H1 (cell line): ENCODE data around the gene TBC1D2B. TPM values are rescaled to one million over a fixed set of nuclear protein-coding genes. Genes with fewer than 3 reads are reported as not detected.

ENCODE experiments used
- CTCF ChIA-PET: fragments of 300-600 bp; sonication (Branson Sonifier 250); formaldehyde crosslinking; loops from one replicate; lab custom pipeline; 2021; ENCODE audit not compliant: partially characterized antibody; lab: Charles Lee
- POLR2A ChIA-PET: fragments of 300-600 bp; sonication (Branson Sonifier 250); formaldehyde crosslinking; loops from one replicate; lab custom pipeline; 2021; ENCODE audit warnings: inconsistent platforms; ENCODE audit not compliant: partially characterized antibody; lab: Charles Lee
- DNase-seq, 2 experiments: peaks; one replicate each; pipeline versions ENCODE4 v3.0.0 to v3.0.0-alpha.2; 2010 to 2022; ENCODE audit warnings: low spot score in 2 of 2, low read depth in 1 of 2, mixed read lengths in 1 of 2
- FAIRE-seq: peaks from 2 replicates; lab custom pipeline; 2011; peaks lifted over from hg19 to GRCh38; lab: Jason Lieb, UNC
- H2AFZ ChIP-seq: 2 replicates; pipeline ENCODE4 v1.8.1; 2012; ENCODE audit warnings: low read length, inconsistent platforms
- H2AK5ac ChIP-seq: 2 replicates; pipeline ENCODE4 v1.6.1; 2013; ENCODE audit warnings: low read depth, low read length
- H2BK120ac ChIP-seq: replicated peaks from 2 replicates; pipeline ENCODE3; 2013; ENCODE audit warnings: low read depth, low read length, inconsistent platforms
- H2BK12ac ChIP-seq: 2 replicates; pipeline ENCODE4 v1.6.1; 2013; ENCODE audit warnings: low read depth, low read length
- H2BK15ac ChIP-seq: 2 replicates; pipeline ENCODE4 v1.6.1; 2013; ENCODE audit warnings: low read length
- H2BK20ac ChIP-seq: 2 replicates; pipeline ENCODE4 v1.6.1; 2013; ENCODE audit warnings: low read length
- H2BK5ac ChIP-seq: 2 replicates; pipeline ENCODE4 v1.6.1; 2013; ENCODE audit warnings: low read depth, low read length
- H3K14ac ChIP-seq: 2 replicates; pipeline ENCODE4 v1.6.1; 2013; ENCODE audit warnings: inconsistent platforms; ENCODE audit not compliant: insufficient read length
- H3K18ac ChIP-seq: 2 replicates; pipeline ENCODE4 v1.6.1; 2013; ENCODE audit warnings: low read length; ENCODE audit errors: extremely low read depth
- H3K23ac ChIP-seq: 2 replicates; pipeline ENCODE4 v1.6.1; 2013; ENCODE audit warnings: inconsistent platforms; ENCODE audit not compliant: insufficient read length
- H3K23me2 ChIP-seq: 2 replicates; pipeline ENCODE4 v1.6.1; 2013; ENCODE audit warnings: low read depth, low read length
- H3K27ac ChIP-seq: 2 replicates; pipeline ENCODE4 v1.6.1; 2011; ENCODE audit warnings: low read depth, low read length, inconsistent platforms
- H3K27me3 ChIP-seq, 4 experiments: replicated peaks in 1 of 4; 1 replicate in 1 of 4; 2 replicates in 3 of 4; pipeline versions ENCODE4 v1.6.1 to v1.8.1; 2011 to 2013; ENCODE audit warnings: low read length in 3 of 4, mild to moderate bottlenecking in 3 of 4, inconsistent platforms in 2 of 4, mixed read lengths in 2 of 4, moderate library complexity in 1 of 4; ENCODE audit not compliant: control insufficient read depth in 3 of 4, insufficient read depth in 3 of 4; ENCODE audit errors: extremely low read depth in 1 of 4
- H3K36me3 ChIP-seq, 4 experiments: 2 replicates each; pipeline versions ENCODE4 v1.6.1 to v1.8.1; 2011 to 2013; ENCODE audit warnings: mild to moderate bottlenecking in 4 of 4, low read length in 3 of 4, moderate library complexity in 2 of 4, control low read depth in 1 of 4, inconsistent platforms in 1 of 4; ENCODE audit not compliant: insufficient read depth in 4 of 4, control insufficient read depth in 2 of 4
- H3K4ac ChIP-seq: replicated peaks from 2 replicates; pipeline ENCODE3; 2013; ENCODE audit warnings: low read length, low read depth, mixed read lengths, inconsistent platforms; ENCODE audit not compliant: insufficient read length
- H3K4me1 ChIP-seq, 4 experiments: replicated peaks in 1 of 4; 1 replicate in 1 of 4; 2 replicates in 3 of 4; pipeline versions ENCODE4 v1.6.1 to v1.8.1; 2011 to 2013; ENCODE audit warnings: low read length in 3 of 4, inconsistent platforms in 2 of 4, mixed read lengths in 1 of 4; ENCODE audit not compliant: insufficient read depth in 4 of 4, control insufficient read depth in 3 of 4
- H3K4me2 ChIP-seq, 2 experiments: 2 replicates each; pipeline versions ENCODE4 v1.6.1 to v1.8.1; 2011 to 2013; ENCODE audit warnings: low read depth in 2 of 2, low read length in 2 of 2, control low read depth in 1 of 2, inconsistent platforms in 1 of 2, mild to moderate bottlenecking in 1 of 2; ENCODE audit not compliant: insufficient read depth in 1 of 2
- H3K4me3 ChIP-seq, 4 experiments: fragments of 200-600, 300-600 bp in 1 of 4; sonication (generic), shearing (Covaris generic), sonication (Bioruptor Twin) in 1 of 4; 2 replicates each; pipeline versions ENCODE4 v1.5.1 to v1.8.1; 2011 to 2016; ENCODE audit warnings: low read length in 4 of 4, low read depth in 3 of 4, control low read depth in 2 of 4, inconsistent platforms in 2 of 4, mild to moderate bottlenecking in 2 of 4, mixed read lengths in 1 of 4, moderate library complexity in 1 of 4; ENCODE audit not compliant: insufficient read depth in 2 of 4; ENCODE audit errors: extremely low read depth in 1 of 4
- H3K56ac ChIP-seq: replicated peaks from 2 replicates; pipeline ENCODE3; 2013; ENCODE audit warnings: low read depth, mild to moderate bottlenecking, mixed read lengths, low read length, inconsistent platforms; ENCODE audit not compliant: insufficient read length
- H3K79me1 ChIP-seq: 2 replicates; pipeline ENCODE4 v1.6.1; 2013; ENCODE audit warnings: low read depth, low read length, control low read depth
- H3K79me2 ChIP-seq, 2 experiments: 2 replicates each; pipeline versions ENCODE4 v1.6.1 to v1.8.1; 2012 to 2013; ENCODE audit warnings: low read length in 2 of 2, mild to moderate bottlenecking in 2 of 2, inconsistent platforms in 1 of 2; ENCODE audit not compliant: insufficient read depth in 2 of 2, control insufficient read depth in 1 of 2
- H3K9ac ChIP-seq, 4 experiments: replicated peaks in 1 of 4; 1 replicate in 1 of 4; 2 replicates in 3 of 4; pipeline versions ENCODE4 v1.6.1 to v1.8.1; 2011 to 2013; ENCODE audit warnings: low read depth in 3 of 4, low read length in 3 of 4, control low read depth in 2 of 4, mild to moderate bottlenecking in 2 of 4, moderate library complexity in 2 of 4, inconsistent platforms in 1 of 4; ENCODE audit errors: extremely low read depth in 1 of 4
- H3K9me3 ChIP-seq, 2 experiments: 2 replicates each; pipeline versions ENCODE4 v1.6.1 to v1.8.1; 2012 to 2013; ENCODE audit warnings: mild to moderate bottlenecking in 2 of 2, moderate library complexity in 2 of 2, control low read depth in 1 of 2, inconsistent platforms in 1 of 2, low read depth in 1 of 2, low read length in 1 of 2, mixed read lengths in 1 of 2; ENCODE audit not compliant: insufficient read depth in 2 of 2
- H4K20me1 ChIP-seq, 2 experiments: replicated peaks in 1 of 2; 2 replicates each; pipeline versions ENCODE3 to v1.8.1; 2011 to 2013; ENCODE audit warnings: inconsistent platforms in 2 of 2, low read length in 2 of 2, mild to moderate bottlenecking in 1 of 2; ENCODE audit not compliant: insufficient read depth in 2 of 2, control insufficient read depth in 1 of 2
- H4K5ac ChIP-seq: 2 replicates; pipeline ENCODE4 v1.6.1; 2013; ENCODE audit warnings: low read length, low read depth, mixed read lengths, inconsistent platforms; ENCODE audit not compliant: insufficient read length
- H4K8ac ChIP-seq: 2 replicates; pipeline ENCODE4 v1.8.0; 2013; ENCODE audit warnings: mild to moderate bottlenecking, moderate library complexity, low read length, inconsistent platforms; ENCODE audit not compliant: insufficient read depth; ENCODE audit errors: extremely low read depth
- H4K91ac ChIP-seq: replicated peaks from 2 replicates; pipeline ENCODE3; 2013; ENCODE audit warnings: low read length, mixed read lengths, inconsistent platforms; ENCODE audit not compliant: insufficient read length
- ASH2L ChIP-seq: fragments of 200-600, 300-600 bp; sonication (generic); IDR thresholded peaks from one replicate; pipeline ENCODE4 v1.7.1; 2017; ENCODE audit warnings: low read length
- BCL11A ChIP-seq, 2 experiments: IDR thresholded peaks; one replicate each; pipeline ENCODE4 v1.6.1; 2011; ENCODE audit warnings: low read depth in 2 of 2, low read length in 2 of 2, mild to moderate bottlenecking in 2 of 2
- CBX8 ChIP-seq: fragments of 300-800, 300-1000 bp; sonication (generic); IDR thresholded peaks from 2 replicates; pipeline ENCODE4 v1.7.1; 2016; ENCODE audit warnings: low read depth, low read length, borderline replicate concordance
- CEBPB ChIP-seq: IDR thresholded peaks from 2 replicates; pipeline ENCODE4 v1.6.1; 2012; ENCODE audit warnings: low read depth, low read length
- CREB1 ChIP-seq: IDR thresholded peaks from 2 replicates; pipeline ENCODE4 v1.6.1; 2012; ENCODE audit warnings: inconsistent platforms
- EP300 ChIP-seq, 2 experiments: IDR thresholded peaks; 1 replicate in 1 of 2; 2 replicates in 1 of 2; pipeline ENCODE4 v1.6.1; 2011 to 2012; ENCODE audit warnings: low read depth in 2 of 2, low read length in 2 of 2, mild to moderate bottlenecking in 2 of 2, borderline replicate concordance in 1 of 2, inconsistent platforms in 1 of 2, moderate library complexity in 1 of 2
- GTF2F1 ChIP-seq: IDR thresholded peaks from 2 replicates; pipeline ENCODE4 v1.6.1; 2012; ENCODE audit warnings: low read depth, low read length, improper control_type of control experiment, borderline replicate concordance
- NRF1 ChIP-seq: IDR thresholded peaks from 2 replicates; pipeline ENCODE4 v1.6.1; 2011; ENCODE audit warnings: mild to moderate bottlenecking, low read depth, low read length, improper control_type of control experiment
- SIN3A ChIP-seq, 2 experiments: IDR thresholded peaks in 1 of 2; conservative IDR thresholded peaks in 1 of 2; 2 replicates each; pipeline ENCODE4 v1.6.1; 2011 to 2012; ENCODE audit warnings: low read length in 2 of 2, improper control_type of control experiment in 1 of 2, low read depth in 1 of 2, mild to moderate bottlenecking in 1 of 2
- SUZ12 ChIP-seq: fragments of 200-600 bp; sonication (generic); IDR thresholded peaks from 2 replicates; pipeline ENCODE4 v1.6.1; 2012; ENCODE audit warnings: mild to moderate bottlenecking, inconsistent platforms, low read length, moderate library complexity, mixed read lengths
- WGBS, 2 experiments: shearing (Covaris generic) in 1 of 2; methylation state at CpG; one replicate each; pipeline versions ENCODE4 v1.1.6 to v1.1.7; 2013 to 2015; ENCODE audit warnings: low lambda C conversion rate in 2 of 2, mixed read lengths in 2 of 2, inconsistent platforms in 1 of 2, low coverage in 1 of 2, missing lambda C conversion rate in 1 of 2; ENCODE audit not compliant: insufficient replicate concordance in 2 of 2, insufficient coverage in 1 of 2, insufficient read length in 1 of 2; ENCODE audit errors: extremely low coverage in 1 of 2, missing lambda C conversion rate in 1 of 2; 5-methylcytosine and 5-hydroxymethylcytosine counted together
- polyA plus RNA-seq, 7 experiments: library from polyadenylated mRNA; depleted of rRNA in 3 of 7; stranded (reverse) in 5 of 7; unstranded in 2 of 7; fragments of >200 nt in 5 of 7; fragments of 200-250 nt in 2 of 7; gene quantifications; 1 replicate in 5 of 7; 2 replicates in 1 of 7; 4 replicates in 1 of 7; pipeline versions ENCODE4 v1.2.1 to v1.2.3, GENCODE V29; 2011 to 2013; ENCODE audit warnings: missing spikeins in 2 of 7, mixed read lengths in 2 of 7
- total RNA-seq: library from RNA; stranded (reverse); fragmentation: NEBNext Ultra II Directional; extraction: Animal tissue kit (Norgen Biotek cat#: 25700); gene quantifications from 2 replicates; pipeline ENCODE4 v1.2.1, GENCODE V29; 2021
- TF ChIP-seq, protein P1 (sequence below), 3 experiments: IDR thresholded peaks; 1 replicate in 2 of 3; 2 replicates in 1 of 3; pipeline versions ENCODE4 v1.5.1 to v1.6.1; 2011; ENCODE audit warnings: low read length in 3 of 3, mild to moderate bottlenecking in 3 of 3, inconsistent platforms in 2 of 3, low read depth in 1 of 3, moderate library complexity in 1 of 3; ENCODE audit not compliant: insufficient read depth in 1 of 3; ENCODE audit errors: control extremely low read depth in 1 of 3

TBC1D2B gene
- total and polyA plus RNA-seq, 2 of the 8 experiments (the other 6 are each of a cell fraction or from before 2014, with no cell fraction given), result 11.9 to 19.5 TPM

DNA sequence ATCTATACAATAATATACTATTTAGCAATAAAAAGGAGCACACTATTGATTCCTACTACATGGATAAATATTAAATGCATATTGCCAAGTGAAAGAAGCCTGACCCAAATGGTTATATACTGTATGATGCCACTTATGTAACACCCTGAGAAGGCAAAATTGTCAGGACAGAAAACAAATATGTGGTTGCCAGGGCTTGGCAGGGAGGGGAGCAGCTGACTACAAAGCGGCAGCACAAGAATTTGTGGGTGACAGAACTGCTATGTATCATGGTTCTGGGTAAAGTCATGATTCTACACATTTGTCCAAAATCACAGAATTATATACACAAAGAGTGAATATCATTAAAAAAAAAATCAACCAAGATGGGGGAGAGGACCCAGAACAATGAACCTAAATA lies 22.5 kb downstream of the TBC1D2B start:
- Histone ChIP-seq H3K23me2 (no peaks in the 10 kb centered on the region; the same call in 1 of the 2 replicates), H4K20me1 (peaks cover 1 to 10% of the 10 kb centered on the region in 2 experiments), H4K5ac (no peak overlapping the region), H3K27me3 (no peaks in the 10 kb centered on the region), H2AFZ (no peak overlapping the region), H2BK5ac (no peak overlapping the region), H4K8ac (no peak overlapping the region), H3K36me3 (no peaks in the 10 kb centered on the region; a peak in 1 of 8 replicates), H3K79me2 (peaks cover 0 to 5% of the 10 kb centered on the region in 2 experiments; a peak in 1 of 4 replicates), H3K79me1 (peaks cover 6% of the 10 kb centered on the region; the same call in 1 of the 2 replicates), H3K56ac (no peak overlapping the region), H2BK12ac (no peak overlapping the region), H3K4me2 (no peak overlapping the region), H2BK120ac (no peak overlapping the region), H4K91ac (no peak overlapping the region), H3K23ac (no peak overlapping the region), H3K9me3 (no peaks in the 10 kb centered on the region), H3K4ac (no peak overlapping the region), H3K9ac (no peak overlapping the region), H2BK15ac (no peak overlapping the region), H3K27ac (no peak overlapping the region), H3K18ac (no peak overlapping the region), H3K14ac (no peak overlapping the region), H2BK20ac (no peak overlapping the region), H3K4me1 (peaks cover 2 to 11% (median 7%) of the 10 kb centered on the region in 4 experiments), H3K4me3 (no peak overlapping the region), H2AK5ac (no peak overlapping the region)
- FAIRE-seq, result no peak
- WGBS, 2 experiments, result 92% methylated on average over 1 of the region's 1 CpG; no CpG with 5 or more reads in 1 of the 2 experiments
- CTCF ChIA-PET, result interaction anchor here (1.0 to 1.4 kb wide), 2 partner anchors 47 to 153 kb away, joined by 3 read pairs; no protein-coding TSS in a partner anchor
- DNase-seq, result no peak
- POLR2A ChIA-PET, result no interaction called here
- TF ChIP-seq CREB1 (no peak), BCL11A (IDR thresholded peaks at IDR 0.05; ENCODE audit: low read depth in 2 of 2, low read length in 2 of 2) (no peak), SUZ12 (no peak), NRF1 (no peak), CBX8 (no peak), ASH2L (no peak), SIN3A (conservative IDR thresholded peaks at IDR 0.05 in 1 of 2, IDR thresholded peaks at IDR 0.05 in 1 of 2; ENCODE audit: low read depth in 1 of 2, low read length in 2 of 2) (no peak), EP300 (IDR thresholded peaks at IDR 0.05; ENCODE audit: borderline replicate concordance in 1 of 2, low read depth in 2 of 2, low read length in 2 of 2) (no peak), GTF2F1 (no peak), CEBPB (no peak)
- TF ChIP-seq, protein P1, sequence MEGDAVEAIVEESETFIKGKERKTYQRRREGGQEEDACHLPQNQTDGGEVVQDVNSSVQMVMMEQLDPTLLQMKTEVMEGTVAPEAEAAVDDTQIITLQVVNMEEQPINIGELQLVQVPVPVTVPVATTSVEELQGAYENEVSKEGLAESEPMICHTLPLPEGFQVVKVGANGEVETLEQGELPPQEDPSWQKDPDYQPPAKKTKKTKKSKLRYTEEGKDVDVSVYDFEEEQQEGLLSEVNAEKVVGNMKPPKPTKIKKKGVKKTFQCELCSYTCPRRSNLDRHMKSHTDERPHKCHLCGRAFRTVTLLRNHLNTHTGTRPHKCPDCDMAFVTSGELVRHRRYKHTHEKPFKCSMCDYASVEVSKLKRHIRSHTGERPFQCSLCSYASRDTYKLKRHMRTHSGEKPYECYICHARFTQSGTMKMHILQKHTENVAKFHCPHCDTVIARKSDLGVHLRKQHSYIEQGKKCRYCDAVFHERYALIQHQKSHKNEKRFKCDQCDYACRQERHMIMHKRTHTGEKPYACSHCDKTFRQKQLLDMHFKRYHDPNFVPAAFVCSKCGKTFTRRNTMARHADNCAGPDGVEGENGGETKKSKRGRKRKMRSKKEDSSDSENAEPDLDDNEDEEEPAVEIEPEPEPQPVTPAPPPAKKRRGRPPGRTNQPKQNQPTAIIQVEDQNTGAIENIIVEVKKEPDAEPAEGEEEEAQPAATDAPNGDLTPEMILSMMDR (IDR thresholded peaks at IDR 0.05; ENCODE audit: control extremely low read depth in 1 of 3, insufficient read depth in 1 of 3, low read depth in 1 of 3, low read length in 3 of 3), result no peak
